Measurements from ENCODE around the gene MAMLD1.
A peak's percentile ranks its signal among the peaks of the same experiment; 100 is the strongest.

MAMLD1 gene

DNA sequence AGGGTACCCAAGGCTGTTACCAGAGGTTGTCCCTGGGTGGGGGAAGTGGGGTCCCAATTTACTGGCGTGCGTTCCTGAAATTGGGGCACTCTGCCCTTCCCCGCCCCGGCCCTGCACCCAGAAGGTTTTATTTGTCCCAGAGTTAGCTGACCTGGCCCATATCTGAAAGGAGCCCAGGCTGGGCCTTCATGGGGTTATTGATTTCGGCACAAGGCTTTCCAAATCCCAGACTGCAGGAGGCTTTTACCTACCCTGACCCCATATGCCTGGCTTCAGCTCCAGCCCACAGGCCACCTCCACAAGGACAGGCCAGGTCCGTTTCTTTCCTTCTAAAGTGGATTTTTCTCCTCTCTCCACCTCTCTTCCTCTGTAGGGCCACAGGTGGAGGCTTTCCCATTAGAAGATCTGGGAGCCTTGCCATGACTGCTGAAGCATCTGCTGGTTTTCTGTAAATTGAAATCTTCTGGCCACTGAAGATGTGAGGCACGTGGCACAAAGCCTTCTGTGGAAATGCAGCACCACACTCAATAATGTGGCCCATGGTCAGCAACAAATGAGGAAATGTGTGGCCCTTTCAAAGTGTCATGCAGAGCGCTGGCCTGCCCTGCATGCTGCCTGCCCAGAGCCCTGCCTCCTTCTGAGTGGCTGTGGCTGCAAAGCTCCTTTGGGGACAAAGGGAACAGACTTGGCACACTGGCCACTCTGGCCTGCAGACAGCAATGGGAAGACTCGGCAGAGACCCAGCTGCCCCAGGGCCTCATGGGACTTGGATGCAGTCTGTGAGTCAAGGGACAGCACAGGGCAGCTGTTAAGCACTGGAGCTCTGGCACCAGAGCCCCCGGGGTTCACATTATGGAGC lies 162.2 kb downstream of the MAMLD1 start:
- H3K36me3 ChIP-seq (ENCODE audit: control insufficient read depth, insufficient read depth, low read length), result no peaks in the 10 kb centered on the region
- no peak overlapping the region for H2AFZ ChIP-seq
- no peak overlapping the region for H3K4me2 ChIP-seq (ENCODE audit: low read length)
- no peak overlapping the region for H3K9ac ChIP-seq
- peaks cover 8% of the 10 kb centered on the region for H3K4me1 ChIP-seq
- no peaks in the 10 kb centered on the region for H3K9me3 ChIP-seq (ENCODE audit: control insufficient read depth, low read length)
- H3K27me3 ChIP-seq (ENCODE audit: control insufficient read depth, insufficient read depth, low read length), result no peaks in the 10 kb centered on the region
- no peak overlapping the region for H3K27ac ChIP-seq
- H3K4me3 ChIP-seq (ENCODE audit: low read depth, low read length), result no peak overlapping the region
- TF ChIP-seq, protein P1, sequence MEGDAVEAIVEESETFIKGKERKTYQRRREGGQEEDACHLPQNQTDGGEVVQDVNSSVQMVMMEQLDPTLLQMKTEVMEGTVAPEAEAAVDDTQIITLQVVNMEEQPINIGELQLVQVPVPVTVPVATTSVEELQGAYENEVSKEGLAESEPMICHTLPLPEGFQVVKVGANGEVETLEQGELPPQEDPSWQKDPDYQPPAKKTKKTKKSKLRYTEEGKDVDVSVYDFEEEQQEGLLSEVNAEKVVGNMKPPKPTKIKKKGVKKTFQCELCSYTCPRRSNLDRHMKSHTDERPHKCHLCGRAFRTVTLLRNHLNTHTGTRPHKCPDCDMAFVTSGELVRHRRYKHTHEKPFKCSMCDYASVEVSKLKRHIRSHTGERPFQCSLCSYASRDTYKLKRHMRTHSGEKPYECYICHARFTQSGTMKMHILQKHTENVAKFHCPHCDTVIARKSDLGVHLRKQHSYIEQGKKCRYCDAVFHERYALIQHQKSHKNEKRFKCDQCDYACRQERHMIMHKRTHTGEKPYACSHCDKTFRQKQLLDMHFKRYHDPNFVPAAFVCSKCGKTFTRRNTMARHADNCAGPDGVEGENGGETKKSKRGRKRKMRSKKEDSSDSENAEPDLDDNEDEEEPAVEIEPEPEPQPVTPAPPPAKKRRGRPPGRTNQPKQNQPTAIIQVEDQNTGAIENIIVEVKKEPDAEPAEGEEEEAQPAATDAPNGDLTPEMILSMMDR (IDR thresholded peaks at IDR 0.05), result no peak
- H3K79me2 ChIP-seq, result no peaks in the 10 kb centered on the region

DNA sequence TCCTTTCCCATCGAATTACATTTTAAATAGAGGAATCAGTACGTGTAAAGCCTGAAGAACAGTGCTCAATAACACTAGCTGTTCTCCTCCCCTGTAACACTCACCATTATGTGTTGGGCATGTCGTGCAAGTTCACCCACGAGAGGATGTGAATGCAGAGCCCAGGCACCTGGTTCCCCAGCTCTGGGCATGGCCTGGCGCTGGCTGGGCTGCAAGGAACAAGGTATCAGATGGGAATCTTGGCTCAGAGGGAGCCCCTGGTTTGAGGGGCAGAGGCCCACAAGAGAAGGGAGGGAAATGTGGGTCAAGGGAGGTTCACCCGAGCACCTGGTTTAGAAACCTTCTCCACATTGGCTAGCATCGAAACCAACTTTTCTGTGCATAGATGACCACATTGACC lies 163.6 kb downstream of the MAMLD1 start:
- no peaks in the 10 kb centered on the region for H3K27me3 ChIP-seq (ENCODE audit: control insufficient read depth, insufficient read depth, low read length)
- no peak overlapping the region for H3K4me2 ChIP-seq (ENCODE audit: low read length)
- H3K27ac ChIP-seq, result peak overlapping the region; percentile 67
- H3K9ac ChIP-seq, result no peak overlapping the region
- no peaks in the 10 kb centered on the region for H3K79me2 ChIP-seq
- no peak overlapping the region for H2AFZ ChIP-seq
- peaks cover 8% of the 10 kb centered on the region for H3K4me1 ChIP-seq
- no peaks in the 10 kb centered on the region for H3K36me3 ChIP-seq (ENCODE audit: control insufficient read depth, insufficient read depth, low read length)
- no peak overlapping the region for H3K4me3 ChIP-seq (ENCODE audit: low read depth, low read length)
- TF ChIP-seq, protein P1 (IDR thresholded peaks at IDR 0.05), result no peak
- no peaks in the 10 kb centered on the region for H3K9me3 ChIP-seq (ENCODE audit: control insufficient read depth, low read length)

DNA sequence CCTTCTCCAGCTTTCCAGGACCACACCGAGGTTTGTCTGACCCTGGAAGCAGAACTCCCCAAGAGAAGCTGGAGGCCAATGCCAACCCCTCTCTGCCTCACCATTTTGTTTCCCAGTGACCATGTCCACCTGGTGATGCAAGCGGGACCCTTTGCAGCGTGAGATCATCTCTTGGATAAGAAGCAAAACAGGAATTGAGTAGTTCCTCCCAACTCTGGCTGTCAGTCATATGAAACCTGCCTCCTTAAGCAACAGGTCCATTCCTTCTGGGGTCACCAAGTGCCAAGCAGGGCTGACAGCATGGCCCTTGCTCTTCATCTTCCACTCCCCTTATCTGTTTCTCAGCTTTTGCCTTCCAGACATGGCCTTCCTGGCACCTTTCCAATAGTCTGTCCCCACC lies 164.0 kb downstream of the MAMLD1 start:
- peak overlapping the region; percentile 22 for H3K4me2 ChIP-seq (ENCODE audit: low read length)
- H3K9ac ChIP-seq, result no peak overlapping the region
- H3K27me3 ChIP-seq (ENCODE audit: control insufficient read depth, insufficient read depth, low read length), result no peaks in the 10 kb centered on the region
- H3K4me3 ChIP-seq (ENCODE audit: low read depth, low read length), result no peak overlapping the region
- H3K27ac ChIP-seq, result peak overlapping the region; percentile 67
- no peaks in the 10 kb centered on the region for H3K9me3 ChIP-seq (ENCODE audit: control insufficient read depth, low read length)
- H2AFZ ChIP-seq, result no peak overlapping the region
- peaks cover 8% of the 10 kb centered on the region for H3K4me1 ChIP-seq
- no peaks in the 10 kb centered on the region for H3K36me3 ChIP-seq (ENCODE audit: control insufficient read depth, insufficient read depth, low read length)
- no peaks in the 10 kb centered on the region for H3K79me2 ChIP-seq
- TF ChIP-seq, protein P1 (IDR thresholded peaks at IDR 0.05), result no peak

DNA sequence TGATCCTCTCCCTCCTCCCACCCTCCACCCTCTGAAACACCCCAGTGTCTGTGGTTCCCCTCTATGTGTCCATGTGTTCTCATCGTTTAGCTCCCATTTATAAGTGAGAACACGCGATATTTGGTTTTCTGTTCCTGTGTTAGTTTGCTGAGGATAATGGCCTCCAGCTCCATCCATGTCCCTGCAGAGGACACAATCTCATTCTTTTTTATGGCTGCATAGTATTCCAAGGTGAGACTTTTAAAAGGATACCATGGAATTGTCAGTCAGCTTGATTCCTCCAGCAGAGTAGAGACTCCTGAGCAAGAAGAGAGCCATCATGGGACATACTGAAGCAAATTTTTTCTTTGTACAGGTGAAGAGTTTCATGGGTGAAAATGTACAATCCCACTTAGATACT lies 166.5 kb downstream of the MAMLD1 start:
- H3K9ac ChIP-seq, result no peak overlapping the region
- H3K79me2 ChIP-seq, result no peaks in the 10 kb centered on the region
- H3K9me3 ChIP-seq (ENCODE audit: control insufficient read depth, low read length), result no peaks in the 10 kb centered on the region
- peaks cover 8% of the 10 kb centered on the region for H3K4me1 ChIP-seq
- H3K36me3 ChIP-seq (ENCODE audit: control insufficient read depth, insufficient read depth, low read length), result no peaks in the 10 kb centered on the region
- no peak overlapping the region for H2AFZ ChIP-seq
- H3K4me3 ChIP-seq (ENCODE audit: low read depth, low read length), result no peak overlapping the region
- TF ChIP-seq, protein P1 (IDR thresholded peaks at IDR 0.05), result no peak
- H3K4me2 ChIP-seq (ENCODE audit: low read length), result no peak overlapping the region
- no peaks in the 10 kb centered on the region for H3K27me3 ChIP-seq (ENCODE audit: control insufficient read depth, insufficient read depth, low read length)
- H3K27ac ChIP-seq, result no peak overlapping the region

DNA sequence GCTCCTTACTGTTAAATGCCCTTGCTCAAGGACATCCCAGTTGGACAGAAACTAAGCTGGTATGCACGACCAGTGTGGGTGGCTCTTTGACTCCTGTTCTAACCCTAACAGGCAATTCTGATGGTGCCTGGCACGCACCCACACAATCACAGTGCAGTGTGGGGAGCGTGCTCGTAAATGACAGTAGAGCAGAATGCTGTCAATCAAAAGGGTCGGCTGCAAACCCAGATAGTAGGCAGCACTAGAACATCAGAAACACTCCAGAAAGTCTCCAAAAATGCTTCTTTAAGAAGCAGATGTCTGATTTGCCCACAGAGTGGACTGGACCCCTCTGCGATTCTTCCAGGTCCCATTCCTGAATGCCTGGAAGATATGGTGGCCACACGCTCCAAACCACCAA lies 167.7 kb downstream of the MAMLD1 start:
- Histone ChIP-seq H3K9ac (no peak overlapping the region), H3K4me2 (ENCODE audit: low read length) (no peak overlapping the region), H3K27me3 (ENCODE audit: control insufficient read depth, insufficient read depth, low read length) (no peaks in the 10 kb centered on the region), H3K27ac (no peak overlapping the region), H3K4me3 (ENCODE audit: low read depth, low read length) (no peak overlapping the region), H3K4me1 (peaks cover 8% of the 10 kb centered on the region), H3K9me3 (ENCODE audit: control insufficient read depth, low read length) (no peaks in the 10 kb centered on the region), H3K79me2 (no peaks in the 10 kb centered on the region), H2AFZ (no peak overlapping the region), H3K36me3 (ENCODE audit: control insufficient read depth, insufficient read depth, low read length) (no peaks in the 10 kb centered on the region)
- TF ChIP-seq, protein P1 (IDR thresholded peaks at IDR 0.05), result no peak
